AG04450 (cell line): ENCODE data around the gene SWI5. TPM values are rescaled to one million over a fixed set of nuclear protein-coding genes. Genes with fewer than 3 reads are reported as not detected.
A peak's percentile ranks its signal among the peaks of the same experiment; 100 is the strongest.

ENCODE experiments used
- CTCF ChIA-PET: fragments of 300-600, 350-600 bp; formaldehyde crosslinking; extraction: SDS; loops from one replicate; lab custom pipeline; 2022; ENCODE audit warnings: antibody characterized with exemption, inconsistent platforms; lab: Charles Lee
- POLR2A ChIA-PET: fragments of 350-600 bp; formaldehyde crosslinking; extraction: SDS; loops from one replicate; lab custom pipeline; 2021; ENCODE audit warnings: antibody characterized with exemption, inconsistent platforms; lab: Yijun Ruan, JAX
- DNase-seq: peaks from one replicate; pipeline ENCODE4 v3.0.0-alpha.2; 2011; ENCODE audit warnings: low read depth, low spot score
- H3K27ac ChIP-seq: one replicate; pipeline ENCODE4 v1.5.1; 2012; ENCODE audit warnings: low read depth, low read length, control low read depth
- H3K27me3 ChIP-seq: one replicate; pipeline ENCODE4 v1.6.0; 2012; ENCODE audit warnings: low read length; ENCODE audit not compliant: control insufficient read depth, insufficient read depth
- H3K4me3 ChIP-seq: 2 replicates; pipeline ENCODE4 v1.5.1; 2011; ENCODE audit warnings: mild to moderate bottlenecking, low read depth, low read length, control low read depth
- H3K9me3 ChIP-seq: 2 replicates; pipeline ENCODE4 v1.5.1; 2012; ENCODE audit warnings: low read length; ENCODE audit not compliant: control insufficient read depth, insufficient read depth
- CTCF ChIP-seq: IDR thresholded peaks from 2 replicates; pipeline ENCODE4 v1.5.1; 2011; ENCODE audit warnings: low read depth, low read length, control low read depth, inconsistent platforms
- polyA plus RNA-seq: library from polyadenylated mRNA; depleted of rRNA; stranded (reverse); fragments of >200 nt; gene quantifications from 2 replicates; pipeline ENCODE4 v1.2.3, GENCODE V29; 2011

Gene SWI5
- polyA plus RNA-seq, 1 experiment: 72.2 TPM

- POLR2A ChIA-PET: no interaction called here
Observed at GRCh38 chr9:128233817-128234406, 42.2 kb upstream of the SWI5 start.

GRCh38 chr9:128242124-128242523, 34.0 kb upstream of the SWI5 start:
- ChIA-PET POLR2A (interaction anchor here (1.0 kb wide), 1 partner anchor 8 kb away, joined by 3 read pairs; no protein-coding TSS in a partner anchor), CTCF (no interaction called here)
- no peak overlapping the region for H3K4me3 ChIP-seq
- no peaks in the 10 kb centered on the region for H3K9me3 ChIP-seq
- DNase-seq: no peak
- H3K27me3 ChIP-seq: no peaks in the 10 kb centered on the region
- TF ChIP-seq CTCF: no peak
- no peak overlapping the region for H3K27ac ChIP-seq

More at GRCh38 chr9:128233817-128234406, 42.2 kb upstream of the SWI5 start:
- Histone ChIP-seq H3K9me3 (no peaks in the 10 kb centered on the region), H3K4me3 (no peak overlapping the region), H3K27me3 (no peaks in the 10 kb centered on the region), H3K27ac (no peak overlapping the region)
- no peak for DNase-seq
- TF ChIP-seq CTCF: no peak
- CTCF ChIA-PET: no interaction called here

GRCh38 chr9:128242828-128243214, 33.3 kb upstream of the SWI5 start:
- no peaks in the 10 kb centered on the region for H3K9me3 ChIP-seq
- DNase-seq: no peak
- CTCF ChIA-PET: no interaction called here
- POLR2A ChIA-PET: interaction anchor here (0.9 kb wide), 1 partner anchor 21 kb away, joined by 3 read pairs; no protein-coding TSS in a partner anchor
- no peaks in the 10 kb centered on the region for H3K27me3 ChIP-seq
- H3K27ac ChIP-seq: no peak overlapping the region
- no peak overlapping the region for H3K4me3 ChIP-seq
- no peak for TF ChIP-seq CTCF

- TF ChIP-seq CTCF: no peak
- no peaks in the 10 kb centered on the region for H3K27me3 ChIP-seq
- DNase-seq: peak; percentile 16
- CTCF ChIA-PET: no interaction called here
- H3K27ac ChIP-seq: peak overlapping the region; percentile 31
- peak overlapping the region; percentile 72 for H3K4me3 ChIP-seq
- H3K9me3 ChIP-seq: no peaks in the 10 kb centered on the region
- POLR2A ChIA-PET: interaction anchor here (0.7 to 1.0 kb wide), 4 partner anchors 10 to 782 kb away, joined by 3 to 6 read pairs (median 4); no protein-coding TSS in a partner anchor
Observed at GRCh38 chr9:128243215-128244018, 32.7 kb upstream of the SWI5 start.
